ENCODE measurements around the gene LIG3.

The LIG3 gene

DNA sequence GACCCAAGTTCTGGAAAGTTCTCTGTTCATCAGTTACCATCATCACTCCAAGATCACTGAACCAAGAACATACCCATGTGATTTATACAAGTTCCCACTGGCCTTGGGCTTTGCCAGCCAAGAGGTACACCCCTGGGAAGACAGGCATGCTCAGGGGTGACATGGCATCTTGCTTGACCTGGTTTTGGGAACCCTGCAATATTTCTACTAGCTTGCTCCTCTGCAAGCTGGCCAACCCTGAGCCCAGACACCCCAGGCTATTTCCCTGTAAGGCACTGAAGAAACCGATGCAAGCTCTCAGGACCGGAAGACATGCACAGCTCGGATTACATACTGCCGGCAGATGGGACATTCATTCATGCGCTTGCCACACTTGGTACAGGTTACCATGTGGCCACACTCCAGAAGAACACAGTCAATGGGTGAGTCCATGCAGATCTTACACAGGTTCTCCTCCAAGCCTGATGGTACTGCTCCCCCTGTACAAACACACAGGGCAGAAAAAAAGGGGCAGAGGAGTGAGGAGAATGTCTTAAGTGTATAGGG is 31.4 kb downstream of the LIG3 start:
- DNase-seq (ENCODE audit: low spot score): no peak
- TF ChIP-seq CTCF (IDR thresholded peaks at IDR 0.05; ENCODE audit: extremely low read depth, missing control alignments): no peak

DNA sequence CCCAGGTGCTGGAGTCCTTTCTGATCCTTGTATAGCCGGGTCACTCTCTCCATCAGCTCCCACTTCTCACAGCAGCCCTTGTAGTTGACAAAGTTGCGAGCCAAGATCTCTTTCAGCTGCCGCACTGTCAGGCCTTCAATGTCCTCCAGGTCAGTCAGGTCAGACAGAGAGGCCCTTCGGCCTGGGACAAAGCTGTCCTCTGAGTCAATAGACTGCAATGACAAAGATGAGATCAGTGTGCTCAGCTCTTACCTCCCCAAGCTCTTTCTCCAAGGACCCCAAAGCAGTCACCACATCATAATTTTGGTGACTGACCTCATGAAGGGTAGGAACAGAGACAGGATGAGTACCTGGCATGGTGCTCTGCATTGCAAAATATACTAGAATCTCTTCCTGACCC is 36.1 kb downstream of the LIG3 start:
- no peak for DNase-seq (ENCODE audit: low spot score)

DNA sequence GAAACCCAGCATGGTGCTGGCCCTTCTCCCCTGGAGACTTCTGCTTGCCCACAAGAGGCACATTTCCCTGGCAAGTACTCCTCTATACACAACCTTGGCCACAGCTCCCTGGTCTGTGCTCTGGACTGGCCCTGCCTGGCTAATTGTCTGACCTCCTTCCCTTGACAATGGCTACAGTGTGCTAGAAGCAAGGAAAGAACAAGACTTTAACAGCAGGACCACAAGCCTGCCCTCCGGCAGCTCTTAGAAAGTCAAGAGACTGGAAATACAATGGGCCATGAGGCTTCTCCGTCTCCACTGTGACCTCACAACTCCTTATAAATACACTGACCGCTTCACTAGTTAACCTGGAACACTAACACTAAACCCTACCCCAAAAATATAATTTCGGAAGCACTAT is 36.7 kb downstream of the LIG3 start:
- no peak for TF ChIP-seq CTCF (IDR thresholded peaks at IDR 0.05; ENCODE audit: extremely low read depth, missing control alignments)
- DNase-seq (ENCODE audit: low spot score): no peak

More for the DNA sequence above, 36.1 kb downstream of the LIG3 start:
- TF ChIP-seq CTCF (IDR thresholded peaks at IDR 0.05; ENCODE audit: extremely low read depth, missing control alignments): no peak

GRCh38 chr17:35018814-35019213 is 38.5 kb downstream of the LIG3 start:
- DNase-seq (ENCODE audit: low spot score): no peak
- no peak for TF ChIP-seq CTCF (IDR thresholded peaks at IDR 0.05; ENCODE audit: extremely low read depth, missing control alignments)

DNA sequence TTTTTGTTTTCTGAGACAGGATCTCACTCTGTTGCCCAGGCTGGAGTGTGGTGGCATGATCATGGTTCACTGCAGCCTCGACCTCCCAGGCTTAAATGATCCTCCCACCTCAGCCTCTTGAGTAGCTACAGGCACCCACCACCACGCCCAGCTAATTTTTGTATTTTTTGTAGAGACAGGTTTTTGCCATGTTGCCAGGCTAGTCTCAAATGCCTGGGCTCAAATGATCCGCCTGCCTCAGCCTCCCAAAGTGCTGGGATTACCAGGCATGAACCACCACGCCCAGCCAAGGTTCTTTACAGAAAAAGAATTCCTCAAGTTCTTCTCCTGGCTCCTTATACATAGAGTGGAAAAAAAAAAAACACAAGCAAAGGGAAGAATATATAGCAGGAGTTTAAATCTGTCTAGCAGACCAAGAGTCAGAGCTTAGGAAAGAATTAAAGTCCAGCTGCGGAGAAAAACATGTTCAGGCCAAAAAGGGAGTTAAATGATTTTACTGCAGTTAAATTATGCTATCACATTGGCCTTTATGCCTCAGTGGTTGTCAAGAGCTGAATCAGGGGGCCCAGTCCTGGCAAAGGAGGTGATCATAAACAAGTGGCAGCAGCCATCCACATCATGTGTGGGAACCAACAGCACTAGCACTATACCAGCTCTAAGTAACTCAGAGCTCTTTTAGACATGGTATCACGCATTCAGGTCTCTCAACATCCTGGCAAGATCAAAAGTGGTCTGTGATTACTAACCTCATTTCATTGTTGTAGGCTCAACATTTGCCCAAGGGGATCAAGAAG is 39.3 kb downstream of the LIG3 start:
- no peak for DNase-seq (ENCODE audit: low spot score)
- TF ChIP-seq CTCF (IDR thresholded peaks at IDR 0.05; ENCODE audit: extremely low read depth, missing control alignments): no peak

DNA sequence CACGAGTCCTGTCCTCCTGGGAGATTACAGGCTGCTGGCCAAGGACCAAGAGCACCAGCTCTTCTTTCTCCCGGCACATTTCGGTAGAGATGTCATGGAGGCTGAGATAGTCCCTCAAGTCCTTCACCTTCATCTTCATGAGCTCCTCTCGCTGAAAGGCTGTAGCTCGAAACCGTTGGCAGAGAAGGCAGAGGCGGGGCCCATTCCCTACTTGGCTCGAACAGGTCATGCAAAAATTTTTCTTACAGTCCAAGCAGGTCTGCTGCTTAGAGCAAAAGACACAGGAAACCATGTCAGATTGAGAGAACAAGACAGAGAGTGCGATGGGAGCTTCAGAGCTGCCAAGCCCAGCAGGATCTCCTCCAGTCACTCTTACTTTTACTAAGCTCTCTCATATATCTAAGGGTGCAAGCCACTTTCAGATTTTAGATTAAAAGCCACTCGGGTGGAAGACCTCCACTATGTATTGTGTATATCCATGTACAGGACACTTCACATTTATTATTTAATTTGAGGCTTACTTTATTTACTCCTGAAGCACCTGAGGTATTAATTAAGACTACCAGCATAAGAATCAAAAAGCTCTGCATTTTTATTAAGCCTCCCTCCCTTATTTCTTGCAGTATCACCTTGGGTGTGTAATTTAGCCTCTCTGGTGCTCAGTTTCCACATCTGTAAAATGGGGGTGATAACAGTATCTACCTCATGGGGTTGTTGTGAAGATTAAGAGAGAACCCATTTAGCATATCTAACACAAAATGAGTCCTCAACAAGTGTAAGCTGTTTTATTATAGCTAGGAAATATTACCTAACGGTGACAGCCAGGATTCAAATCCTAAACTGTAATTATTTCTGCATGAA is 41.4 kb downstream of the LIG3 start:
- no peak for DNase-seq (ENCODE audit: low spot score)
- no peak for TF ChIP-seq CTCF (IDR thresholded peaks at IDR 0.05; ENCODE audit: extremely low read depth, missing control alignments)

Data from GM20000 (cell line).